GM23338 (cell line): ENCODE results near the gene TTYH3. TPM values are rescaled to one million over a fixed set of nuclear protein-coding genes. Genes with fewer than 3 reads are reported as not detected.

Experiments
- ATAC-seq: fragments of 200-7000 bp; cut with Tn5 transposase; 3 replicates; pipeline ENCODE4 v1.9.1; 2020
- DNase-seq: peaks from one replicate; pipeline ENCODE4 v3.0.0-alpha.2; 2015; ENCODE audit warnings: low spot score
- H2AFZ ChIP-seq: fragments of 200-600 bp; sonication (generic); 2 replicates; pipeline ENCODE4 v1.8.0; 2016; ENCODE audit warnings: antibody characterized with exemption, mild to moderate bottlenecking, moderate library complexity
- H3F3A ChIP-seq: fragments of 200-600 bp; sonication (generic); replicated peaks from 2 replicates; pipeline ENCODE4 v1.8.0; 2017; ENCODE audit warnings: antibody characterized with exemption, mixed run types, low read depth
- H3K27ac ChIP-seq: fragments of 200-600 bp; sonication (generic); 2 replicates; pipeline ENCODE4 v1.6.1; 2016; ENCODE audit warnings: low read depth
- H3K27me3 ChIP-seq: fragments of 200-600 bp; sonication (generic); 2 replicates; pipeline ENCODE4 v1.8.0; 2016; ENCODE audit warnings: mild to moderate bottlenecking, mixed run types, moderate library complexity; ENCODE audit not compliant: insufficient read depth
- H3K36me3 ChIP-seq: fragments of 200-600 bp; sonication (generic); 2 replicates; pipeline ENCODE4 v1.8.0; 2016; ENCODE audit warnings: mild to moderate bottlenecking; ENCODE audit not compliant: insufficient read depth
- H3K4me1 ChIP-seq: fragments of 200-600 bp; sonication (generic); 2 replicates; pipeline ENCODE4 v1.8.0; 2016; ENCODE audit warnings: mild to moderate bottlenecking, moderate library complexity; ENCODE audit not compliant: insufficient read depth
- H3K4me2 ChIP-seq: fragments of 200-600 bp; sonication (generic); 2 replicates; pipeline ENCODE4 v1.7.1; 2017; ENCODE audit warnings: mixed run types
- H3K4me3 ChIP-seq: fragments of 200-600 bp; sonication (generic); 2 replicates; pipeline ENCODE4 v1.6.1; 2016; ENCODE audit warnings: mixed run types
- H3K79me2 ChIP-seq: fragments of 200-600 bp; sonication (generic); replicated peaks from 2 replicates; pipeline ENCODE4 v1.8.0; 2017; ENCODE audit warnings: mild to moderate bottlenecking; ENCODE audit not compliant: insufficient read depth
- H3K9me2 ChIP-seq: fragments of 200-600 bp; sonication (generic); 2 replicates; pipeline ENCODE4 v1.8.0; 2017; ENCODE audit not compliant: insufficient read depth
- H4K20me1 ChIP-seq: fragments of 200-600 bp; sonication (generic); replicated peaks from 2 replicates; pipeline ENCODE4 v1.8.0; 2017; ENCODE audit warnings: mild to moderate bottlenecking; ENCODE audit not compliant: insufficient read depth
- H3K27ac Mint-ChIP-seq: 2 replicates; pipeline ENCODE4 v1.8.0; 2020; ENCODE audit warnings: inconsistent platforms, mild to moderate bottlenecking, moderate library complexity, mixed read lengths
- H3K27me3 Mint-ChIP-seq: 3 replicates; pipeline ENCODE4 v1.8.0; 2022; ENCODE audit warnings: low read depth, mild to moderate bottlenecking, moderate library complexity, mixed read lengths, inconsistent platforms; ENCODE audit not compliant: insufficient read depth, poor library complexity
- H3K36me3 Mint-ChIP-seq: 3 replicates; pipeline ENCODE4 v1.8.0; 2021; ENCODE audit warnings: low read depth, mild to moderate bottlenecking, inconsistent platforms, moderate library complexity, mixed read lengths
- H3K4me1 Mint-ChIP-seq: 3 replicates; pipeline ENCODE4 v1.8.0; 2020; ENCODE audit warnings: mild to moderate bottlenecking, inconsistent platforms, mixed read lengths
- H3K4me3 Mint-ChIP-seq: 3 replicates; pipeline ENCODE4 v1.8.0; 2021; ENCODE audit warnings: moderate library complexity, mild to moderate bottlenecking, inconsistent platforms, mixed read lengths
- H3K9me3 Mint-ChIP-seq: 3 replicates; pipeline ENCODE4 v1.8.0; 2020; ENCODE audit warnings: moderate library complexity, mild to moderate bottlenecking, inconsistent platforms, mixed read lengths
- CTCF ChIP-seq, 2 experiments: fragments of 200-600 bp in 1 of 2; sonication (generic) in 1 of 2; conservative IDR thresholded peaks; 2 replicates each; pipeline versions ENCODE4 v1.5.1 to v1.6.1; 2016 to 2017; ENCODE audit warnings: antibody characterized with exemption in 2 of 2, low read depth in 2 of 2, mild to moderate bottlenecking in 2 of 2, moderate library complexity in 1 of 2
- ETS1 ChIP-seq: IDR thresholded peaks from 2 replicates; pipeline ENCODE4 v1.6.1; 2016; ENCODE audit warnings: antibody characterized with exemption
- EZH2 ChIP-seq: fragments of 200-600 bp; sonication (generic); IDR thresholded peaks from one replicate; pipeline ENCODE4 v1.8.0; 2017; ENCODE audit warnings: antibody characterized with exemption, mild to moderate bottlenecking, low read depth; ENCODE audit not compliant: unreplicated experiment
- EZH2phosphoT487 ChIP-seq: fragments of 200-600 bp; sonication (generic); IDR thresholded peaks from one replicate; pipeline ENCODE4 v1.8.1; 2018; ENCODE audit warnings: antibody characterized with exemption; ENCODE audit not compliant: unreplicated experiment
- JUNB ChIP-seq: IDR thresholded peaks from one replicate; pipeline ENCODE4 v1.6.1; 2016; ENCODE audit warnings: antibody characterized with exemption; ENCODE audit not compliant: unreplicated experiment
- NANOG ChIP-seq: IDR thresholded peaks from 2 replicates; pipeline ENCODE4 v1.6.1; 2016; ENCODE audit warnings: antibody characterized with exemption, borderline replicate concordance
- REST ChIP-seq: IDR thresholded peaks from one replicate; pipeline ENCODE4 v1.6.1; 2018; ENCODE audit warnings: antibody characterized with exemption; ENCODE audit not compliant: unreplicated experiment
- STAT1 ChIP-seq: IDR thresholded peaks from one replicate; pipeline ENCODE4 v1.6.1; 2016; ENCODE audit warnings: antibody characterized with exemption; ENCODE audit not compliant: unreplicated experiment
- ZNF114 ChIP-seq: fragments of 250-450 bp; sonication (Bioruptor Pico); IDR thresholded peaks from 2 replicates; pipeline ENCODE4 v1.5.0; 2020; ENCODE audit warnings: mild to moderate bottlenecking, moderate library complexity
- ZNF331 ChIP-seq: fragments of 250-450 bp; sonication (Bioruptor Pico); IDR thresholded peaks from 2 replicates; pipeline ENCODE4 v1.5.0; 2020; ENCODE audit warnings: low read depth, mild to moderate bottlenecking, moderate library complexity
- ZNF462 ChIP-seq: fragments of 250-450 bp; sonication (Bioruptor Pico); IDR thresholded peaks from 2 replicates; pipeline ENCODE4 v1.5.0; 2020; ENCODE audit warnings: mild to moderate bottlenecking, moderate library complexity
- polyA plus RNA-seq: library from polyadenylated mRNA; unstranded; fragments of >200 nt; fragmentation: Nextera tagmentation; extraction: Ambion mirVana; gene quantifications from 2 replicates; pipeline ENCODE4 v1.2.1, GENCODE V29; 2016
- total RNA-seq: library from RNA; depleted of rRNA; stranded (reverse); fragments of >200 nt; shearing (Covaris generic); gene quantifications from 2 replicates; pipeline ENCODE4 v1.2.3, GENCODE V29; 2014

The TTYH3 gene
- total and polyA plus RNA-seq, 2 experiments from 2014 or later = 59.6 to 126 TPM

- Mint-ChIP-seq H3K36me3 (peaks cover 17% of the 10 kb centered on the region), H3K4me1 (peaks cover 8% of the 10 kb centered on the region), H3K27me3 (peaks cover 9% of the 10 kb centered on the region), H3K4me3 (no peak overlapping the region), H3K9me3 (no peaks in the 10 kb centered on the region; the same call in 2 of the 3 replicates), H3K27ac (no peak overlapping the region; the same call in 1 of the 2 replicates)
- Histone ChIP-seq H3K27me3 (no peaks in the 10 kb centered on the region), H3K4me2 (no peak overlapping the region), H3K27ac (0 out of 2 replicates have a peak overlapping the region, but pooled peaks have one; percentile 32), H3K36me3 (no peaks in the 10 kb centered on the region), H3K79me2 (no peaks in the 10 kb centered on the region), H2AFZ (no peak overlapping the region), H3K4me3 (no peak overlapping the region), H4K20me1 (no peaks in the 10 kb centered on the region; the same call in 1 of the 2 replicates), H3F3A (no peaks in the 10 kb centered on the region), H3K4me1 (no peaks in the 10 kb centered on the region; the same call in 1 of the 2 replicates), H3K9me2 (no peaks in the 10 kb centered on the region)
- TF ChIP-seq CTCF (conservative IDR thresholded peaks at IDR 0.05; ENCODE audit: low read depth in 2 of 2) (no peak), NANOG (no peak), ZNF114 (CRISPR knock-in tag) (no peak), EZH2phosphoT487 (no peak), STAT1 (no peak), JUNB (no peak), REST (no peak), ZNF331 (no peak), ETS1 (no peak), EZH2 (no peak), ZNF462 (CRISPR knock-in tag) (no peak)
- ATAC-seq (no peak), DNase-seq (no peak)
Observed at GRCh38 chr7:2659556-2660358, 28.0 kb downstream of the TTYH3 start.
